AG20443 (cell line): ENCODE measurements around the gene SFPQ.
"Not testable (repeated sequence)": the region's sequence is repeated elsewhere in the genome, so short reads cannot be mapped to it uniquely, and the experiment has no call there.

Experiments
- DNase-seq: peaks from one replicate; pipeline ENCODE4 v3.0.0; 2012; ENCODE audit warnings: low spot score, mixed read lengths

Gene SFPQ

GRCh38 chr1:35143737-35144508 is 49.0 kb downstream of the SFPQ start:
- no peak for DNase-seq

GRCh38 chr1:35142728-35143127 is 50.2 kb downstream of the SFPQ start:
- not testable (repeated sequence) for DNase-seq

GRCh38 chr1:35142294-35142693 is 50.7 kb downstream of the SFPQ start:
- not testable (repeated sequence) for DNase-seq

GRCh38 chr1:35137590-35137989 is 55.4 kb downstream of the SFPQ start:
- DNase-seq = not testable (repeated sequence)

GRCh38 chr1:35136780-35137179 is 56.2 kb downstream of the SFPQ start:
- DNase-seq = no peak
